Ovary (tissue), 9 donors: Measurements from ENCODE around the gene CSNK1E. TPM values are rescaled to one million over a fixed set of nuclear protein-coding genes. Genes with fewer than 3 reads are reported as not detected.

ENCODE experiments used
- DNase-seq, 5 donors: peaks; one replicate each; pipeline ENCODE4 v3.0.0-alpha.2; 2019 to 2020
- H3K27ac ChIP-seq, 2 donors: fragments of 200-600 bp; one replicate each; pipeline versions ENCODE4 v1.5.1 to v1.8.0; 2019 to 2022
- H3K27me3 ChIP-seq: fragments of 200-600 bp; one replicate; pipeline ENCODE4 v1.8.0; 2022
- H3K36me3 ChIP-seq: fragments of 200-600 bp; sonication (generic); one replicate; pipeline ENCODE4 v1.5.1; 2019
- H3K4me1 ChIP-seq: one replicate; pipeline ENCODE4 v1.8.1; 2013; ENCODE audit warnings: mild to moderate bottlenecking, moderate library complexity; ENCODE audit not compliant: insufficient read depth
- H3K4me3 ChIP-seq: fragments of 200-600 bp; sonication (generic); one replicate; pipeline ENCODE4 v1.5.1; 2017
- H3K9me3 ChIP-seq, 2 donors: fragments of 200-600 bp in 1 of 2; sonication (generic) in 1 of 2; one replicate each; pipeline versions ENCODE4 v1.5.1 to v1.8.1; 2013 to 2019; ENCODE audit warnings: mild to moderate bottlenecking in 1 of 2, moderate library complexity in 1 of 2
- EP300 ChIP-seq: sonication (generic); formaldehyde crosslinking; IDR thresholded peaks from one replicate; pipeline ENCODE4 v1.6.1; 2017; ENCODE audit warnings: antibody characterized with exemption
- POLR2A ChIP-seq: fragments of 450-650 bp; IDR thresholded peaks from one replicate; pipeline ENCODE4 v1.6.1; 2017; ENCODE audit warnings: antibody characterized with exemption, mild to moderate bottlenecking, moderate library complexity
- WGBS, 3 donors: extraction: QIAGEN DNeasy Blood & Tissue Kit in 1 of 3; methylation state at CpG; one replicate each; pipeline versions ENCODE4 v1.1.5 to v1.1.7; 2013 to 2017; 5-methylcytosine and 5-hydroxymethylcytosine counted together
- intact Hi-C, 4 donors: fragments of 100-400 bp; cut with DNase I; formaldehyde crosslinking; loops; one replicate each; pipeline versions ENCODE4 v1.11.0 to v1.15.1; 2022 to 2023
- polyA plus RNA-seq, 2 donors: library from polyadenylated mRNA; stranded (reverse); fragments of 200-250 nt in 1 of 2; fragments of 350-450 nt in 1 of 2; fragmentation: Illumina TruSeq in 1 of 2; extraction: RNeasy Lipid Tissue Mini Kit (QIAGEN cat#74804) in 1 of 2; gene quantifications; one replicate each; pipeline ENCODE4 v1.2.3, GENCODE V29; 2013 to 2014
- total RNA-seq, 7 donors: library from RNA; depleted of rRNA in 2 of 7; stranded (reverse); fragments of >200 nt in 2 of 7; fragmentation: NEBNext Ultra II Directional in 3 of 7; extraction: Animal tissue kit (Norgen Biotek cat#: 25700) in 3 of 7; gene quantifications; one replicate each; pipeline versions ENCODE4 v1.1.0 to v1.2.4, GENCODE V29; 2016 to 2023
- TF ChIP-seq, protein P1 (sequence below), 3 donors: fragments of 450-650 bp in 2 of 3; fragments of 200-600 bp in 1 of 3; IDR thresholded peaks; one replicate each; pipeline versions ENCODE4 v1.5.1 to v1.8.0; 2016 to 2022; ENCODE audit warnings: antibody characterized with exemption in 3 of 3, mild to moderate bottlenecking in 1 of 3
- donor health status: DM: no; HTN: no; CAD: no; lungs with moderate emphysema.
- donor health status: DM: no; HTN: no; CAD: no.
- donor health status: Bipolar disorder and iron deficiency.
- donor health status: DM: yes; HTN: yes; CAD: no.
- donor health status: DM: no; HTN: no; CAD: no.
- donor health status: DM: yes; HTN: yes; CAD: no.

The CSNK1E gene
- total and polyA plus RNA-seq, 9 donors = 61.4 to 161 (median 105) TPM

DNA sequence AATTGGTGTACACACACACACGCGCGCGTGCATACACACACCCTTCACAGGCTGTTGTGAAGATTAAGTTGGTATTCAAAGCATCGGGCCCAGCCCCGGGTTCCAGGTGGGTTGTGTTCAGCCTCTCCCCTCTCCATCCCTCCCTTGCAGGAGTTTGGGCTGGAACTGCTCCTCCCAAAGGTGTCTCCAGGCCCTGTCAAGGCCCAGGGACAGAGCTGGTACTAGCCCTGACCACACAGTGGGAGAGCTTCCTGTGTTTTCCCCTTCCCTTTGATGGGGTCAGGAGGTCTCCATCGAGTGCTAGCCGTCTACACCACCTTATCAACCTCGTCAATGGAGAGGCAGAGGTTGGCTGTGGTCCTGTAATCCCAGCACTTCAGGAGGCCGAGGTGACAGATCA is 36.5 kb upstream of the CSNK1E start:
- H3K4me3 ChIP-seq = no peak overlapping the region
- H3K27me3 ChIP-seq = no peaks in the 10 kb centered on the region
- DNase-seq = no peak
- no peak overlapping the region for H3K27ac ChIP-seq
- no peaks in the 10 kb centered on the region for H3K9me3 ChIP-seq
- intact Hi-C loops = loop anchor here (5.0 to 10.0 kb wide), 4 partner anchors 89 to 301 kb away; partner anchors contain the start of genes BAIAP2L2 (in 2 of the 4) and PICK1 (in 2 of the 4)
- 70 to 80% (median 76%) methylated on average over 10 of the region's 10 CpGs for WGBS, 3 donors
- TF ChIP-seq, protein P1, sequence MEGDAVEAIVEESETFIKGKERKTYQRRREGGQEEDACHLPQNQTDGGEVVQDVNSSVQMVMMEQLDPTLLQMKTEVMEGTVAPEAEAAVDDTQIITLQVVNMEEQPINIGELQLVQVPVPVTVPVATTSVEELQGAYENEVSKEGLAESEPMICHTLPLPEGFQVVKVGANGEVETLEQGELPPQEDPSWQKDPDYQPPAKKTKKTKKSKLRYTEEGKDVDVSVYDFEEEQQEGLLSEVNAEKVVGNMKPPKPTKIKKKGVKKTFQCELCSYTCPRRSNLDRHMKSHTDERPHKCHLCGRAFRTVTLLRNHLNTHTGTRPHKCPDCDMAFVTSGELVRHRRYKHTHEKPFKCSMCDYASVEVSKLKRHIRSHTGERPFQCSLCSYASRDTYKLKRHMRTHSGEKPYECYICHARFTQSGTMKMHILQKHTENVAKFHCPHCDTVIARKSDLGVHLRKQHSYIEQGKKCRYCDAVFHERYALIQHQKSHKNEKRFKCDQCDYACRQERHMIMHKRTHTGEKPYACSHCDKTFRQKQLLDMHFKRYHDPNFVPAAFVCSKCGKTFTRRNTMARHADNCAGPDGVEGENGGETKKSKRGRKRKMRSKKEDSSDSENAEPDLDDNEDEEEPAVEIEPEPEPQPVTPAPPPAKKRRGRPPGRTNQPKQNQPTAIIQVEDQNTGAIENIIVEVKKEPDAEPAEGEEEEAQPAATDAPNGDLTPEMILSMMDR (IDR thresholded peaks at IDR 0.05) = no peak
- no peak for TF ChIP-seq EP300
- no peak for TF ChIP-seq POLR2A
- H3K36me3 ChIP-seq = no peaks in the 10 kb centered on the region
- H3K4me1 ChIP-seq = no peaks in the 10 kb centered on the region

DNA sequence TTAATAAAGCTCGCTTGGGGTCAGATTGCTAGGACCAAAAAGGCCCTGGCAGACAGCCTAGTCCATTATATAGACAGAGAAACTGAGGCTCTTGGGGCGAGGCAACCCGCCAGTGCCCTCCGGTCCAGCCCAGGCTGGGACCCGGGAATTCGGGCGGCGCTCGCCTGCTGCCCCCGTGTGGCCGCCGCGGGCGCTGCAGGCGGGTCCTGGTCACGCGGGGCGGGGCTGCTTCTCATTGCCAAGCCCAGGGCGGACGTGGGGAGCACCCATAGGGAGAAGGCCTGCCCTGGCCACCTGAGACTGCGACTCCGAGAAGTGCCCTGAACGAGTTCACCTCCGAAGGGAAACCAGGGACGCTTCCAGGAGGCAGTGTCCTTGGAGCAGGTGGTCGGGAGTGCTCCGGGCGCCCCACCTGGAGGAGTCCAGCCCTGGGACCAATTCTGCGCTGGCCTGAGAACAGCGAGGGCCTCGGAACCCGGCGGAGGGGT is 36.0 kb upstream of the CSNK1E start:
- no peak overlapping the region for H3K4me3 ChIP-seq
- DNase-seq = peak; percentile 54 to 86 (median 70)
- TF ChIP-seq, protein P1 (IDR thresholded peaks at IDR 0.05) = peak; percentile 95 to 99 (median 96)
- TF ChIP-seq POLR2A = no peak
- H3K36me3 ChIP-seq = no peaks in the 10 kb centered on the region
- H3K9me3 ChIP-seq = no peaks in the 10 kb centered on the region
- WGBS, 3 donors = 18 to 25% (median 21%) methylated on average over 28 to 33 of the region's 33 CpGs
- no peaks in the 10 kb centered on the region for H3K27me3 ChIP-seq
- intact Hi-C loops = loop anchor here (5.0 to 10.0 kb wide), 4 partner anchors 88 to 301 kb away; partner anchors contain the start of genes BAIAP2L2 (in 2 of the 4) and PICK1 (in 2 of the 4)
- no peaks in the 10 kb centered on the region for H3K4me1 ChIP-seq
- no peak overlapping the region for H3K27ac ChIP-seq

DNA sequence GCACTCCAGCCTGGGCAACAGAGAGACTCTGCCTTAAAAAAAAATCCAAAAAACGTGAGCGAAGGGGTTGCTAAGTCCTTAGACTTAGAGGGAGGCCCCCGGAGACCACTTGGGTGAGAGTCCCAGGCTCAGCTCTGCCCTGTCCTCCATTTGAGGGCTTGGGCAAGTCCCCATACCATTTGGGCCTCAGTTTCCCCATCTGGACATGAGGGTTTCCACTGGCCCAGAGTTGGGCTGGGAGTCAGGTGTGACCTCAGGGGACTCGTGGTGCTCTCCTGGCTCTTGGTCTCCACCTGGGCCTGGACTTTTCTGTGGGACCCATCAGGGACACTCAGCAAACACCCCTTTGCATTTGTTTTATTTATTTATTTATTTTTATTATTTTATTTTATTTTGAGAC is 35.2 kb upstream of the CSNK1E start:
- Histone ChIP-seq H3K27ac (no peak overlapping the region), H3K4me1 (no peaks in the 10 kb centered on the region), H3K4me3 (no peak overlapping the region), H3K9me3 (no peaks in the 10 kb centered on the region), H3K36me3 (no peaks in the 10 kb centered on the region), H3K27me3 (no peaks in the 10 kb centered on the region)
- peak in 1 of 5 donors; percentile 23 for DNase-seq
- 86 to 89% (median 88%) methylated on average over 4 of the region's 4 CpGs for WGBS, 3 donors
- intact Hi-C loops = loop anchor here (5.0 to 10.0 kb wide), 4 partner anchors 88 to 300 kb away; partner anchors contain the start of genes BAIAP2L2 (in 2 of the 4) and PICK1 (in 2 of the 4)
- TF ChIP-seq POLR2A (no peak), EP300 (no peak)
- TF ChIP-seq, protein P1 (IDR thresholded peaks at IDR 0.05) = no peak

DNA sequence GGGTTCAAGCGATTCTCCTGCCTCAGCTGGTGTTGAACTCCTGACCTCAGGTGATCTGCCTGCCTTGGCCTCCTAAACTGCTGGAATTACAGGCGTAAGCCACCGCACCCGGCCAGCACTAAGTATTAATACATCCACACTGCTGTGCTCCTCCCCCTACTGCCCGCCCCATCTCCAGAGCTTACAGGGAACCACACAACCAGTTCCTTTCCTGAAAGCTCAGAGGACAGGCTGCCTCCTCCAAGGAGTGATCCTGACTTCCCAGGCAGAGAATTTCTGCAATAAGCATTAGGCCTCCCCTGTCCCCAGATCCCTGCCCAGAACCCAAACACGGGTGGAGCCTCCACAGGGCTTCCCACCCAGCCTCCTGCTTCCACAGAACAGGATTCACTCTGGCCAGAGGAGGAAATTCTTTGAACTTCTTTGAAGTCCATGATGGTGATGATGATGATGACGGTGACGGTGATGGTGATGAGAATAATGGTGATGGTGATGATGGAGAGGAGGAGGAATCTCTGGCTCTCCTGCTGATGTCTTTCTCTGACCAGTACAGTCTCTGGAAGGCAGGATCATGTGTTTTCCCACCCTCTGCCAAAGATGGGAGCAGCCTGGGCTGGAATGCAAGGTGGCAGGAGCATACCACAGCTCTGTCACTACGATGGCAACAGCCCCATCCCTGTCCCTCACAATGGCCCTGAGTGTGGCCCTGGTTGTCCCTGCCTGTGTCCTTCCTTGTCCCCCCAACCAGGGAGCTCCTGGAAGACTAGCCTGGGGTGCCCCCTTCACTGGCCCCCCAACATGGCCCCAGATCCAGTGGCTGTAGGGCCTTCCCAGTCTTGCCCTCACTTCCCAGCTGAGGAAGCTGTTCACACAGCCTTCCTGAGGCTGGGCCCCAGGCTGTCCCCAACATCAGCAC is 33.5 kb upstream of the CSNK1E start:
- H3K27me3 ChIP-seq = no peaks in the 10 kb centered on the region
- intact Hi-C loops = loop anchor here (5.0 to 10.0 kb wide), 4 partner anchors 86 to 298 kb away; partner anchors contain the start of genes BAIAP2L2 (in 2 of the 4) and PICK1 (in 2 of the 4)
- WGBS, 3 donors = 81 to 89% (median 83%) methylated on average over 9 of the region's 9 CpGs
- peak in 1 of 5 donors; percentile 22 for DNase-seq
- H3K4me1 ChIP-seq = no peaks in the 10 kb centered on the region
- H3K4me3 ChIP-seq = no peak overlapping the region
- no peaks in the 10 kb centered on the region for H3K9me3 ChIP-seq
- no peak overlapping the region for H3K27ac ChIP-seq
- no peaks in the 10 kb centered on the region for H3K36me3 ChIP-seq
- TF ChIP-seq POLR2A = no peak
- TF ChIP-seq, protein P1 (IDR thresholded peaks at IDR 0.05) = no peak
- TF ChIP-seq EP300 = no peak
